OCI-LY7 (cell line): Measurements from ENCODE around the gene SKAP2. TPM values are rescaled to one million over a fixed set of nuclear protein-coding genes. Genes with fewer than 3 reads are reported as not detected.

ENCODE experiments used
- BruUV-seq: library from RNA; stranded (reverse); fragments of 400-500 nt; replicated peaks from 2 replicates; lab custom pipeline; 2021; lab: Mats Ljungman, UMichigan
- CTCF ChIA-PET: fragments of 300-600 bp; sonication (Branson Sonifier 250); formaldehyde crosslinking; loops from one replicate; lab custom pipeline; 2022; ENCODE audit warnings: antibody characterized with exemption; ENCODE audit not compliant: unreplicated experiment; lab: Charles Lee
- POLR2A ChIA-PET: fragments of 300-600 bp; sonication (Branson Sonifier 250); formaldehyde crosslinking; loops from one replicate; lab custom pipeline; 2022; ENCODE audit warnings: antibody characterized with exemption; lab: Charles Lee
- DNase-seq: peaks from one replicate; pipeline ENCODE4 v3.0.0-alpha.2; 2015; ENCODE audit warnings: low spot score
- H2AFZ ChIP-seq: fragments of 200-600 bp; sonication (generic), shearing (Covaris generic); 2 replicates; pipeline ENCODE4 v1.6.1; 2014; ENCODE audit warnings: mild to moderate bottlenecking, antibody characterized with exemption, low read length, moderate library complexity
- H3K27ac ChIP-seq: fragments of 200-600 bp; sonication (generic); 2 replicates; pipeline ENCODE4 v1.5.1; 2014; ENCODE audit warnings: mixed run types, low read depth, mild to moderate bottlenecking, moderate library complexity, low read length, inconsistent platforms; ENCODE audit not compliant: poor library complexity, severe bottlenecking
- H3K36me3 ChIP-seq: fragments of 200-600 bp; sonication (generic); 2 replicates; pipeline ENCODE4 v1.6.1; 2014; ENCODE audit warnings: mild to moderate bottlenecking, antibody characterized with exemption, low read length, moderate library complexity, mixed read lengths; ENCODE audit not compliant: insufficient read depth
- H3K4me1 ChIP-seq: fragments of 200-600 bp; sonication (generic); 2 replicates; pipeline ENCODE4 v1.5.1; 2014; ENCODE audit warnings: mild to moderate bottlenecking, low read length; ENCODE audit not compliant: insufficient read depth, poor library complexity, severe bottlenecking
- H3K4me2 ChIP-seq: fragments of 200-600 bp; sonication (generic); 2 replicates; pipeline ENCODE4 v1.6.1; 2014; ENCODE audit warnings: mild to moderate bottlenecking, low read length
- H3K4me3 ChIP-seq: fragments of 200-600 bp; sonication (generic); 2 replicates; pipeline ENCODE4 v1.5.1; 2014; ENCODE audit warnings: mild to moderate bottlenecking, low read depth, low read length; ENCODE audit not compliant: poor library complexity, severe bottlenecking
- H3K79me2 ChIP-seq: fragments of 200-600 bp; sonication (generic); 2 replicates; pipeline ENCODE4 v1.6.1; 2016; ENCODE audit warnings: low read depth, mild to moderate bottlenecking, low read length, moderate library complexity, mixed read lengths; ENCODE audit not compliant: insufficient read depth
- H3K9me2 ChIP-seq: fragments of 200-600 bp; sonication (generic); 2 replicates; pipeline ENCODE4 v1.6.1; 2016; ENCODE audit warnings: mild to moderate bottlenecking, low read length, mixed read lengths; ENCODE audit not compliant: insufficient read depth
- H3K9me3 ChIP-seq: fragments of 200-600 bp; sonication (generic); 2 replicates; pipeline ENCODE4 v1.6.1; 2014; ENCODE audit warnings: mild to moderate bottlenecking, mixed run types, low read length, mixed read lengths
- H4K20me1 ChIP-seq: fragments of 200-600 bp; sonication (generic); 2 replicates; pipeline ENCODE4 v1.6.1; 2014; ENCODE audit warnings: mild to moderate bottlenecking, antibody characterized with exemption, low read length, moderate library complexity, mixed read lengths; ENCODE audit not compliant: insufficient read depth
- EZH2phosphoT487 ChIP-seq: fragments of 200-600 bp; sonication (generic); IDR thresholded peaks from 2 replicates; pipeline ENCODE4 v1.6.1; 2018; ENCODE audit warnings: low read depth, borderline replicate concordance, mild to moderate bottlenecking, mixed run types, antibody characterized with exemption, low read length, moderate library complexity, mixed read lengths
- intact Hi-C: fragments of 100-400 bp; cut with micrococcal nuclease; formaldehyde crosslinking; loops from one replicate; pipeline ENCODE4 v1.10.0; 2022; ENCODE audit not compliant: unreplicated experiment
- total RNA-seq, 2 experiments: library from RNA; depleted of rRNA in 1 of 2; stranded (reverse); fragments of >200 nt in 1 of 2; shearing (Covaris generic) in 1 of 2; gene quantifications; 2 replicates each; pipeline ENCODE4 v1.2.3, GENCODE V29; 2014 to 2022
- TF ChIP-seq, protein P1 (sequence below): fragments of 200-600 bp; sonication (generic); conservative IDR thresholded peaks from 2 replicates; pipeline ENCODE4 v1.5.1; 2014; ENCODE audit warnings: mild to moderate bottlenecking, antibody characterized with exemption, low read length, moderate library complexity, mixed read lengths

Gene SKAP2
- total RNA-seq, 2 experiments from 2014 or later: 15.5 to 54.8 TPM

GRCh38 chr7:26858735-26859134 lies 5.7 kb downstream of the SKAP2 start:
- no peaks in the 10 kb centered on the region for H3K36me3 ChIP-seq
- POLR2A ChIA-PET: interaction anchor here (0.7 kb wide), 1 partner anchor 293 kb away, joined by 3 read pairs; no protein-coding TSS in a partner anchor
- no peak overlapping the region for H2AFZ ChIP-seq
- H3K4me1 ChIP-seq: peaks cover 26% of the 10 kb centered on the region
- no peak overlapping the region for H3K4me3 ChIP-seq
- no TSS peak for BruUV-seq
- peaks cover 18% of the 10 kb centered on the region for H4K20me1 ChIP-seq
- intact Hi-C loops: no loop called here
- TF ChIP-seq EZH2phosphoT487: no peak
- TF ChIP-seq, protein P1, sequence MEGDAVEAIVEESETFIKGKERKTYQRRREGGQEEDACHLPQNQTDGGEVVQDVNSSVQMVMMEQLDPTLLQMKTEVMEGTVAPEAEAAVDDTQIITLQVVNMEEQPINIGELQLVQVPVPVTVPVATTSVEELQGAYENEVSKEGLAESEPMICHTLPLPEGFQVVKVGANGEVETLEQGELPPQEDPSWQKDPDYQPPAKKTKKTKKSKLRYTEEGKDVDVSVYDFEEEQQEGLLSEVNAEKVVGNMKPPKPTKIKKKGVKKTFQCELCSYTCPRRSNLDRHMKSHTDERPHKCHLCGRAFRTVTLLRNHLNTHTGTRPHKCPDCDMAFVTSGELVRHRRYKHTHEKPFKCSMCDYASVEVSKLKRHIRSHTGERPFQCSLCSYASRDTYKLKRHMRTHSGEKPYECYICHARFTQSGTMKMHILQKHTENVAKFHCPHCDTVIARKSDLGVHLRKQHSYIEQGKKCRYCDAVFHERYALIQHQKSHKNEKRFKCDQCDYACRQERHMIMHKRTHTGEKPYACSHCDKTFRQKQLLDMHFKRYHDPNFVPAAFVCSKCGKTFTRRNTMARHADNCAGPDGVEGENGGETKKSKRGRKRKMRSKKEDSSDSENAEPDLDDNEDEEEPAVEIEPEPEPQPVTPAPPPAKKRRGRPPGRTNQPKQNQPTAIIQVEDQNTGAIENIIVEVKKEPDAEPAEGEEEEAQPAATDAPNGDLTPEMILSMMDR: no peak
- H3K79me2 ChIP-seq: peaks cover 37% of the 10 kb centered on the region
- no peak for DNase-seq
- H3K9me2 ChIP-seq: no peaks in the 10 kb centered on the region
- no peak overlapping the region for H3K4me2 ChIP-seq
- no peaks in the 10 kb centered on the region for H3K9me3 ChIP-seq
- H3K27ac ChIP-seq: no peak overlapping the region
- CTCF ChIA-PET: no interaction called here

GRCh38 chr7:26858241-26858715 lies 6.1 kb downstream of the SKAP2 start:
- Histone ChIP-seq H4K20me1 (peaks cover 18% of the 10 kb centered on the region), H3K4me1 (peaks cover 24% of the 10 kb centered on the region), H3K27ac (no peak overlapping the region), H3K9me2 (no peaks in the 10 kb centered on the region), H3K79me2 (peaks cover 36% of the 10 kb centered on the region), H3K9me3 (no peaks in the 10 kb centered on the region), H3K4me2 (no peak overlapping the region), H2AFZ (no peak overlapping the region), H3K36me3 (no peaks in the 10 kb centered on the region), H3K4me3 (no peak overlapping the region)
- POLR2A ChIA-PET: interaction anchor here (0.7 kb wide), 1 partner anchor 294 kb away, joined by 3 read pairs; no protein-coding TSS in a partner anchor
- DNase-seq: no peak
- TF ChIP-seq, protein P1: no peak
- no peak for TF ChIP-seq EZH2phosphoT487
- intact Hi-C loops: no loop called here
- BruUV-seq: no TSS peak
- CTCF ChIA-PET: no interaction called here

- ChIA-PET POLR2A (interaction anchor here (0.7 kb wide), 1 partner anchor 294 kb away, joined by 3 read pairs; no protein-coding TSS in a partner anchor), CTCF (no interaction called here)
- Histone ChIP-seq H3K36me3 (no peaks in the 10 kb centered on the region), H3K4me1 (peaks cover 18% of the 10 kb centered on the region), H2AFZ (no peak overlapping the region), H4K20me1 (peaks cover 18% of the 10 kb centered on the region), H3K79me2 (peaks cover 30% of the 10 kb centered on the region), H3K27ac (no peak overlapping the region), H3K4me2 (no peak overlapping the region), H3K9me3 (no peaks in the 10 kb centered on the region), H3K4me3 (no peak overlapping the region), H3K9me2 (no peaks in the 10 kb centered on the region)
- no peak for DNase-seq
- intact Hi-C loops: no loop called here
- BruUV-seq: no TSS peak
- no peak for TF ChIP-seq EZH2phosphoT487
- TF ChIP-seq, protein P1: no peak
Measured at GRCh38 chr7:26857506-26858240, 6.7 kb downstream of the SKAP2 start.
